ENCODE measurements around the gene TUBA3D. TPM values are rescaled to one million over a fixed set of nuclear protein-coding genes. Genes with fewer than 3 reads are reported as not detected.
A peak's percentile ranks its signal among the peaks of the same experiment; 100 is the strongest.

The TUBA3D gene
- total and polyA plus RNA-seq, 2 of the 13 experiments (the other 11 are each of a cell fraction or from before 2014, with no cell fraction given): not detected

GRCh38 chr2:131486201-131486902, 10.4 kb downstream of the TUBA3D start (continued):
- peak; percentile 54; the same call in 1 of the 2 replicates for TF ChIP-seq ZNF281 (CRISPR knock-in tag; IDR thresholded peaks at IDR 0.05; ENCODE audit: borderline replicate concordance)
- peak; percentile 51; the same call in 1 of the 2 replicates for TF ChIP-seq ZBTB33 (CRISPR knock-in tag; IDR thresholded peaks at IDR 0.05)

- CTCF ChIA-PET (ENCODE audit: low intra/inter-chr PET ratio, low total read pairs): no interaction called here
- ATAC-seq: no peak
- Histone ChIP-seq H2AFZ (ENCODE audit: low read length) (no peak overlapping the region), H3K9me3 (ENCODE audit: low read length) (no peaks in the 10 kb centered on the region), H3K4me2 (ENCODE audit: low read depth, low read length) (no peak overlapping the region), H3K27me3 (ENCODE audit: control insufficient read depth in 1 of 2, insufficient read depth in 2 of 2, low read length in 2 of 2) (no peaks in the 10 kb centered on the region; a peak in 1 of 5 replicates), H4K20me1 (ENCODE audit: insufficient read depth, low read length) (peaks cover 3% of the 10 kb centered on the region; the same call in 1 of the 2 replicates), H3K36me3 (replicated peaks in 1 of 2; ENCODE audit: control insufficient read depth in 1 of 2, insufficient read depth in 2 of 2, low read length in 2 of 2) (peaks cover 3 to 17% of the 10 kb centered on the region in 2 experiments; a peak in 3 of 5 replicates), H3K27ac (ENCODE audit: extremely low read length, insufficient read depth, low read length) (no peak overlapping the region), H3K4me1 (ENCODE audit: insufficient read depth, low read length) (peaks cover 40% of the 10 kb centered on the region), H3K79me2 (ENCODE audit: insufficient read depth, low read length) (peaks cover 34% of the 10 kb centered on the region), H3K9ac (ENCODE audit: insufficient read depth, low read depth, low read length) (no peak overlapping the region), H3K4me3 (replicated peaks in 1 of 3; ENCODE audit: insufficient read depth in 1 of 3, low read depth in 2 of 3, low read length in 3 of 3) (no peak overlapping the region)
- POLR2A ChIA-PET: interaction anchor here (0.6 to 1.3 kb wide), 3 partner anchors 1147 to 1303 kb away, joined by 3 to 15 read pairs (median 11); a partner anchor contains a TSS
- no peak for FAIRE-seq
- DNase-seq (ENCODE audit: low spot score): no peak
- 93% methylated on average over 12 of the region's 14 CpGs for WGBS (ENCODE audit: low lambda C conversion rate)
- in situ Hi-C loops (cut with HindIII; ENCODE audit: extremely low pct_ligation_motif_present, low pct_unique_long_range_greater_than_20kb) (loop anchor here (25.0 kb wide), 1 partner anchor 1301 kb away; the partner anchor contains the start of genes MZT2B, SMPD4 and TUBA3E), intact Hi-C loops (cut with micrococcal nuclease; ENCODE audit: unreplicated experiment) (no loop called here)
- BruUV-seq (replicated peaks): no TSS peak
- TF ChIP-seq ZNF350 (CRISPR knock-in tag; IDR thresholded peaks at IDR 0.05; ENCODE audit: borderline replicate concordance, low read depth): 0 out of 2 replicates have a peak, but pooled peaks have one; percentile 25
- TF ChIP-seq ZFAT (CRISPR knock-in tag; conservative IDR thresholded peaks at IDR 0.05): no peak
- 0 out of 2 replicates have a peak, but pooled peaks have one; percentile 20 for TF ChIP-seq UBTF (CRISPR knock-in tag; IDR thresholded peaks at IDR 0.05)
- 0 out of 2 replicates have a peak, but pooled peaks have one; percentile 22 for TF ChIP-seq AKAP8 (CRISPR knock-in tag; IDR thresholded peaks at IDR 0.05)
These were observed 12.6 kb downstream of the TUBA3D start for GRCh38 chr2:131488306-131489205.

Data from HepG2 (cell line).